K562 treated with DMSO at 1 percent for 48 hours (cell line): Measurements from ENCODE around the gene THAP11. TPM values are rescaled to one million over a fixed set of nuclear protein-coding genes. Genes with fewer than 3 reads are reported as not detected.

Experiments
- total RNA-seq: library from RNA; unstranded; fragments of 300-600 nt; gene quantifications from 2 replicates; pipeline ENCODE4 v1.2.3, GENCODE V29; 2022; ENCODE audit warnings: low replicate concordance; ENCODE audit errors: extremely low read depth

THAP11 gene
- 250 TPM in 1 of 2 replicates, not detected in the other for total RNA-seq

GRCh38 chr16:67841816-67842508 lies at the start of gene THAP11:
TSS of gene THAP11 (plus strand) at chr16:67842320. CDS start at chr16:67842555, 235 bp downstream.

GRCh38 chr16:67806428-67807147 lies 35.5 kb upstream of the THAP11 start, which contains the start of the genes RANBP10 and TSNAXIP1:
TSS of gene RANBP10 (minus strand) at chr16:67806560. CDS start at chr16:67806536, 24 bp downstream.
TSS of gene TSNAXIP1 (plus strand) at chr16:67806889. CDS start at chr16:67807150, 261 bp downstream.

GRCh38 chr16:67846320-67847063 lies 4.4 kb downstream of the THAP11 start, which contains the start of gene NUTF2:
TSS of gene NUTF2 (plus strand) at chr16:67846933. CDS start at chr16:67865131, 18,198 bp downstream.

GRCh38 chr16:67847064-67847861 lies 5.1 kb downstream of the THAP11 start, which contains the start of gene CENPT:
TSS of gene CENPT (minus strand) at chr16:67847693. CDS start at chr16:67833859, 13,834 bp downstream.

GRCh38 chr16:67872631-67873434 lies 30.7 kb downstream of the THAP11 start, which contains the start of gene EDC4:
TSS of gene EDC4 (plus strand) at chr16:67873052. CDS start at chr16:67873262, 210 bp downstream.

GRCh38 chr16:67884684-67885083 lies 42.6 kb downstream of the THAP11 start, which contains the start of gene NRN1L:
TSS of gene NRN1L (plus strand) at chr16:67884885. CDS start at chr16:67884904, 19 bp downstream.

GRCh38 chr16:67892899-67893742 lies 51.0 kb downstream of the THAP11 start, which contains the start of gene PSKH1:
TSS of gene PSKH1 (plus strand) at chr16:67893254. CDS start at chr16:67908750, 15,496 bp downstream.

Other genes starting within 250 kb of the THAP11 start
- gene CARMIL2, start 197.2 kb upstream of the THAP11 start, total RNA-seq = not detected in 2 replicates
- gene ACD, start 182.1 kb upstream of the THAP11 start, total RNA-seq = not detected in 2 replicates
- gene PARD6A, start 181.4 kb upstream of the THAP11 start, total RNA-seq = not detected in 2 replicates
- not detected in 2 replicates for gene ENKD1, start 175.6 kb upstream of the THAP11 start, total RNA-seq
- gene C16orf86, start 175.5 kb upstream of the THAP11 start, total RNA-seq = not detected in 2 replicates
- gene GFOD2, start 123.0 kb upstream of the THAP11 start, total RNA-seq = not detected in 2 replicates
- not detected in 2 replicates for gene RANBP10, start 35.8 kb upstream of the THAP11 start, total RNA-seq
- gene TSNAXIP1, start 35.4 kb upstream of the THAP11 start, total RNA-seq = not detected in 2 replicates
- not detected in 2 replicates for gene NUTF2, start 4.6 kb downstream of the THAP11 start, total RNA-seq
- gene CENPT, start 5.4 kb downstream of the THAP11 start, total RNA-seq = not detected in 2 replicates
- gene EDC4, start 30.7 kb downstream of the THAP11 start, total RNA-seq = 278 TPM in 1 of 2 replicates, not detected in the other
- gene NRN1L, start 42.6 kb downstream of the THAP11 start, total RNA-seq = not detected in 2 replicates
- not detected in 2 replicates for gene PSKH1, start 50.9 kb downstream of the THAP11 start, total RNA-seq
- not detected in 2 replicates for gene CTRL, start 89.5 kb downstream of the THAP11 start, total RNA-seq
- gene PSMB10, start 94.5 kb downstream of the THAP11 start, total RNA-seq = not detected in 2 replicates
- gene LCAT, start 101.8 kb downstream of the THAP11 start, total RNA-seq = not detected in 2 replicates
- gene SLC12A4, start 126.3 kb downstream of the THAP11 start, total RNA-seq = not detected in 2 replicates
- not detected in 2 replicates for gene DPEP3, start 138.2 kb downstream of the THAP11 start, total RNA-seq
- not detected in 2 replicates for gene DPEP2, start 157.2 kb downstream of the THAP11 start, total RNA-seq
- not detected in 2 replicates for gene DPEP2NB, start 173.6 kb downstream of the THAP11 start, total RNA-seq
- not detected in 2 replicates for gene DDX28, start 180.9 kb downstream of the THAP11 start, total RNA-seq
- gene DUS2, start 181.0 kb downstream of the THAP11 start, total RNA-seq = not detected in 2 replicates
- not detected in 2 replicates for gene NFATC3, start 243.1 kb downstream of the THAP11 start, total RNA-seq